Stimulated activated CD4-positive, alpha-beta T cell treated with anti-CD3 and anti-CD28 coated beads, Interleukin-12 subunit alpha, Interleukin-12 subunit beta, amount 100 ng/mL, for 48 hours (primary cell): ENCODE measurements around the gene PHACTR1.

Source experiments
- DNase-seq, 3 donors: peaks; one replicate each; pipeline ENCODE4 v3.0.0-alpha.2; 2020; ENCODE audit warnings: low read depth in 2 of 3, low spot score in 1 of 3

The PHACTR1 gene

GRCh38 chr6:12976366-12976765, 259.8 kb downstream of the PHACTR1 start:
- no peak for DNase-seq

GRCh38 chr6:12977206-12977605, 260.6 kb downstream of the PHACTR1 start:
- DNase-seq: no peak

- DNase-seq: no peak
These were observed 261.2 kb downstream of the PHACTR1 start for GRCh38 chr6:12977806-12978205.

- DNase-seq: no peak
These were observed 264.2 kb downstream of the PHACTR1 start for GRCh38 chr6:12980741-12981140.

GRCh38 chr6:12984776-12985175, 268.2 kb downstream of the PHACTR1 start:
- no peak for DNase-seq

- DNase-seq: no peak
These were observed 271.2 kb downstream of the PHACTR1 start for GRCh38 chr6:12987783-12988182.

GRCh38 chr6:12990162-12990561, 273.6 kb downstream of the PHACTR1 start:
- DNase-seq: no peak

GRCh38 chr6:12991435-12991834, 274.9 kb downstream of the PHACTR1 start:
- no peak for DNase-seq

- no peak for DNase-seq
These were observed 276.2 kb downstream of the PHACTR1 start for GRCh38 chr6:12992770-12993169.

- DNase-seq: no peak
These were observed 276.8 kb downstream of the PHACTR1 start for GRCh38 chr6:12993283-12993898.

- DNase-seq: no peak
These were observed 278.9 kb downstream of the PHACTR1 start for GRCh38 chr6:12995419-12995818.

- no peak for DNase-seq
These were observed 284.0 kb downstream of the PHACTR1 start for GRCh38 chr6:13000537-13000936.

- no peak for DNase-seq
These were observed 285.4 kb downstream of the PHACTR1 start for GRCh38 chr6:13001927-13002326.

- no peak for DNase-seq
These were observed 288.0 kb downstream of the PHACTR1 start for GRCh38 chr6:13004601-13005000.

- DNase-seq: no peak
These were observed 289.4 kb downstream of the PHACTR1 start for GRCh38 chr6:13005994-13006393.

- no peak for DNase-seq
These were observed 290.2 kb downstream of the PHACTR1 start for GRCh38 chr6:13006578-13007300.

- DNase-seq: no peak
These were observed 291.2 kb downstream of the PHACTR1 start for GRCh38 chr6:13007744-13008143.

- no peak for DNase-seq
These were observed 292.5 kb downstream of the PHACTR1 start for GRCh38 chr6:13009031-13009430.

- DNase-seq: no peak
These were observed 292.9 kb downstream of the PHACTR1 start for GRCh38 chr6:13009461-13009860.

GRCh38 chr6:13011612-13012146, 295.1 kb downstream of the PHACTR1 start:
- no peak for DNase-seq

- DNase-seq: no peak
These were observed 295.7 kb downstream of the PHACTR1 start for GRCh38 chr6:13012296-13012695.

- no peak for DNase-seq
These were observed 296.6 kb downstream of the PHACTR1 start for GRCh38 chr6:13012977-13013680.
